SKM-1 (cell line): ENCODE data around the gene ZNF248.
"Not testable (repeated sequence)": the region's sequence is repeated elsewhere in the genome, so short reads cannot be mapped to it uniquely, and the experiment has no call there.

Source experiments
- DNase-seq: peaks from one replicate; lab custom pipeline; 2025; ENCODE audit not compliant: unreplicated experiment; lab: John Stamatoyannopoulos, UW

Gene ZNF248

DNA sequence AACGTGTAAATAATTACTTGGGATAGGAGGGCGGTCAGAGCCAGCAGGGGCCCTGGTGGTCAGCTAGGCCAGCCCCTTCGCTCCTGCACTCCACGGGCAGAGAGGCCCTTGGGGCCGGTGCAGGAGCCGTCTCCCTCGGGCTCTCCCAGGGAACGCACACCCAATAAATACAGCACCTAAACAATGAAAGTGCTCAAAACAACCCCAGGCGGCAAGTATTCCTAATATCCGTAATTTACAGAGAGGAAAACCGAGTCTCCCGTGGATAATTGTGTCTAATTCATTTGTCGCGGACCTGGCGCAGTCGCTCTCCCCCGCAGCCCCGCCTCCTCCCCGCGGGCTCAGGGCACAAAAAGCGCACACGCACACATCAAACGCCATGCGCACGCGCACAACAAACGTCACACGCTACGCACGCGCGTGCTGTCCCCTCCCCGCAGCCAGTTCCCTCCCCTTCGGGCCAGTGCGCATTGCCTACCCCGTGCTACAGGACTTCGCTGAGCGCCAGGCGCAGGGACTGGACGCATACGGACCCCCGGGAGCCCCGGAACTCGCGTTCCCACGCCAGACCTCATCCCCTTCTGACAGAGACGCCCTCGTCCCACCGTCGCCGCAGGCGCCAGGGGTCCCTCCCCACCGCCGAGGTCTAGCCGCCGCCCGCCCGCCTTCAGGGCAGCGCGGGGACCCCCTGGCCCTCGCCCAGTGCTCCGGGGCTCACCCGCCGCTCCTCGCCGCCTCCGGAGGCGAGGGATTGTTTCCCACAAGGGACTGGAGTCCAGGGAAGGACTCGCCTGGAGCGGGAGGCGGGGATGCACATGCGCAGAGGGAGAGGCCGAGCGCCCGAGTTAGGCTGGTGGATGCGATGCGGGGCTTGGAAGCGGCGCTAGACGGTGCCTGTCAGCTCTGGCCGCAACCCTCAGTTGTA lies at the start of gene ZNF248:
Gene ZNF248, minus strand, starts transcription at position 324 of the 925 bp plus-strand sequence. CDS start 1,300 bp downstream, outside the sequence.
- peak; percentile 43 for DNase-seq

DNA sequence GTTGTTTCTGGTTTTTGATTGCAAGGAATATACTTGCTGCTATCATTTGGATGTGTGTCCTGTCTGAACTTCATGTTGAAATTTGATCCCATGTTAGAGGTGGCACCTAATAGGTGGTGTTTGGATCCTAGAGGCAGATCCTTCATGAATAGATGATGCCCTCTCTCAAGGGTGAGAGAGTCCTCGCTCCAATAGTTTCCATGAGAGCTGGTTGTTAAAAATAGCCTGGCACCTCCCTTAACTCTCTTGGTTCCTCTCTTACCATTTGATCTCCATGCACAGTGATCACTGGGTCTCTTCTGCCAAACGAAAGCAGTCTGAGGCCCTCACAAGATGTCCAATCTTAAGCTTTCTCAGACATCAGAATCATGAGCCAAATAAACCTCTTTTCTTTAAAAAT lies 49.0 kb upstream of the ZNF248 start:
- DNase-seq, result no peak

GRCh38 chr10:37896436-37896835 lies 39.0 kb upstream of the ZNF248 start:
- DNase-seq, result no peak

GRCh38 chr10:37895674-37896073 lies 38.3 kb upstream of the ZNF248 start:
- no peak for DNase-seq

DNA sequence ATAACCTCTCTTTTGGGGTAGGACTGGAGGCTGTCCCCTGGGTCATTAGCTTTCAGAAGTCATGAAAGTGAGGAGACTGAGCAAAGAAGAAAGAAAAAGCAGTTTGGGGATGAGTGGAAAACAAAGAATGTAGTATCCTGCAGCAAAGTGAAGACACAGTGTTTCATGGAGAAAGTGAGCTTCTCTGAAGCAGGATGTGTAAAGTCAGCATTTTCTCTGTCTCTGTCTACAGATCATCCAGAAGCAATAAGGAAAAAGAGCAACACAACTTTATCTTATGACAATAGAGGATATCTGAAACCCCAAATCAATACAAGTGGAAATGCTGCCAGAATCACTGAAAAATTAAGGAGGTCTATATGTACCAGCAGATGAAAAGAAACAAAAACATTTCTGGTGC lies 28.4 kb upstream of the ZNF248 start:
- DNase-seq, result no peak

- DNase-seq, result no peak
These were observed 15.5 kb upstream of the ZNF248 start for GRCh38 chr10:37872955-37873354.

DNA sequence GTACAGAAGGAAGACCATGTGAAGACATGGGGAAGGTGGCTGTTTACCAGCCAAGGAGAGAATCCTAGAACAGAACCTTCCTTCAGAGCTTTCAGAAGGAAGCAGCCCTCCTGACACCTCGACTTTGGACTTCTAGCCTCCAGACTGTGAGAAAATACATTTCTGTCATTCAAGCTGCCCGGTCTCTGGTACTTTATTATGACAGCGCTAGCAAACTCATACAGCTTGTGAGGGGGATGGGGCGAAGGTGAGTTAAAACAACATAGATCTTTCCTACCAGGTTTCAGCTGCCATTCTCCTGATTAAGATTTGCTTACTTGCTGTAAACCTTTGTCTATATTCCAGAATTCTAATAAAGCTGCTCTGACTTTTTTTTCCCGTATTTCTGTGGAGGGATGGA lies 14.9 kb upstream of the ZNF248 start:
- no peak for DNase-seq

- DNase-seq, result no peak
These were observed 14.3 kb upstream of the ZNF248 start for GRCh38 chr10:37871568-37872251.

- no peak for DNase-seq
These were observed 13.7 kb upstream of the ZNF248 start for GRCh38 chr10:37871143-37871542.

GRCh38 chr10:37868796-37869195 lies 11.4 kb upstream of the ZNF248 start:
- DNase-seq, result no peak

GRCh38 chr10:37865957-37866803 lies 8.8 kb upstream of the ZNF248 start:
- DNase-seq, result no peak

GRCh38 chr10:37865264-37865663 lies 7.9 kb upstream of the ZNF248 start:
- DNase-seq, result no peak

DNA sequence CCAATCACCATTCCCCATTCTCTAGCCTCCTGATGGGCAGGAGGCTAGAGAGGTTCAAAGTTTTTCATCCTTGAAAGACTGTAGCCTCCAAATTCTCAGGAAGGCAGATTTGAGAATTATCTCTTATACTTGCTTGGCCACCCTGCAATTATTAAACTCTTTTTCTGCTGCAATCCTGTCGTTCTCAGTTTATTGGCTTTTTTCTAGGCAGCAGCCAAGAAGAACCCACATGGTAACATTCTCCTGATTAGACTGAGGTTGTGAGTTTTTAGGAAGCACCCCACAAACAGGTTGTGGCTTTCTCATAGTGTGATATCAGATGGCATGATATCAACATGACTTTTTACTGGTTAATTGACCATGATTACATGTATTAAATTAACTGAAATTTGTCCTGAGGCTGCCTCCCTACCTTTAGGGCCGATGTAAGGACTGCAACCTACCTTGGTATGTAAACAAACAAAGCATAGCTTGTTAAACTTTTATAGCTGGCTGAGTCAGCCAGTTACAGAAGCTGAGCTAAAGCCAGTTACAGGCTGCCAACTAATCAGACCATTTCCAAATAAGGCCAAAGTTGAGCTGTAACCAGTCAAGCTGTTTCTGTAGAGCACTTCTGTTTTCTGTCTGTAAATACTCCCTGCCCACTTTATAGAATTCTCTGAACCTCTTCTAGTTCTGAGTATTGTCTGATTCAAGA lies 3.2 kb upstream of the ZNF248 start:
- DNase-seq, result no peak

- DNase-seq, result not testable (repeated sequence)
These were observed 1.9 kb upstream of the ZNF248 start for GRCh38 chr10:37859270-37859669.

DNA sequence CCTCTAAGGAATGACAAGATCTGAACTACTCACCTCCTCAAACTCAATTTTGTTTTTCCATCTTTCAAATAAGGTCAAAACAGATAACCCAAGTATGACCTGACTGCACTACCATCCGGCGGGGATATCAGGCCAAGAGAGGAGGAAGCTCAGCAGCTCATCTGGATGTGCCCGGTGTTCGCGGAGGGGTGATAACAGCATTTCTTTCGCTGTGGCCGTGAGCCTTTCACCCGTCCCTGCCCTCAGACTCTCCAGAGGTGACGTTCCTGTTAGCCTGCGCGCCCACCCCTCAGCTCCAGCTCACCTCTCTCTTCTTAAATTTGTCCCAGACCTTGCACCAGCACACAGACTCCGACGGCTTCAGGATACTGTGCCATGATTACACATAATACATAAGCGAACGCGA lies 526 bp downstream of the ZNF248 start:
- DNase-seq, result no peak

- DNase-seq, result no peak
These were observed 1.8 kb downstream of the ZNF248 start for GRCh38 chr10:37855636-37856035.

DNA sequence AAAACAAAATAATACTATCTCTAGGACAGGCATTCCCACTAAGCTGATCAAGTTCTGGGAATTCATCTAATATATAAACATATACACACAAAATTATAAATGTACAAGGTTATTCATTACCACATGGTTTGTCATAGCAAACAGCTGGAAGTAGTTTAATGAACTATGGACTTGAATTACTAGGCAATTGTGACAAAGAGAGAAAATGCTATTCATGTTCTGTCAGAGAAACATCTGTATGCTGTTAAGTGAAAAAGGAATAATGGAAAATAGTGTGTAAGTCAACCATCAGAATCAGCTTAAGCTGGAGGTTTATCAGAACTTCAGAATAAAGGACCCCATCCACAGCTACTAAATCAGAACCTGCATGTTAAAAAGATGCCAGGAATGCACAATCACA lies 2.8 kb downstream of the ZNF248 start:
- no peak for DNase-seq

DNA sequence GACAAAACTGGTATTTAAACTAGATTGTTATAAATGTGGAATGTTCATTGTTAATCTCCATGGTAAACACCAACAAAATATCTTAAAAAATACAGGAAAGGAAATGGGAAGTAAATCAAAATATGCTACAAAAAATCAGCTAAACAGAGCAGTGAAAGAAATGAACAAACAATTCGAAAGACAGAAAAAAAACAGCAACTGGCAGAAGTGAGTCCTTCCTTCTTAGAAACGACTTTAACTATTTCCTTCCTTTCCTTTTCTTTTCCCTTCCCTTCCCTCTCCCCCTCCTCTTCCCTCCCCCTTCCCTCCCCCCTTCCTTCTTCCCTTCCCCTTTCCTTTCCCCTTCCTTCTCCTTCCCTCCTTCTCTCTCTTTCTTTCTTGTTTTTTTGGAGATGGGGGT lies 12.8 kb downstream of the ZNF248 start:
- no peak for DNase-seq

DNA sequence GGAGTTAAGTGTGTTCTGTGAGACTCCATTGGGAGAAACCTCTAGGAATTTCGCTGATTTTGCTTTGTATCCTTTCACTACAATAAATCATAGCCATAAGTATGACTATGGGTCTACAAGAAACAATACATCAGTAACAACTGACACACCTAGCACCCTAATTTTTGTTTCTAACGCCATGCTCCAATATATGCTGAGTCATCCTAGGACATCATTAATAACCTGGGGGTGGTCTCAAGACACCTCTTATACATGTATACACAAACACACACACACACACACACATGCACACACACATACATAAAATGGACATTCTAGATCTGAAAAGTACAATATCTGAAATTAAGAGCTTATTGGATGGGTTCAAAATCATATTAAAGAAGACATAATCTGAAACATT lies 18.2 kb downstream of the ZNF248 start:
- DNase-seq, result no peak

- no peak for DNase-seq
These were observed 25.7 kb downstream of the ZNF248 start for GRCh38 chr10:37831495-37832333.
